ENCODE data around the gene ABO. TPM values are rescaled to one million over a fixed set of nuclear protein-coding genes. Genes with fewer than 3 reads are reported as not detected.
"Not testable (repeated sequence)": the region's sequence is repeated elsewhere in the genome, so short reads cannot be mapped to it uniquely, and the experiment has no call there.

Gene ABO
- total RNA-seq, 1 donor from 2014 or later: 0.58 TPM

GRCh38 chr9:133252301-133253020 lies 22.5 kb downstream of the ABO start:
- peak; percentile 79 for DNase-seq
- H3K4me1 Mint-ChIP-seq: peaks cover 22% of the 10 kb centered on the region
- H3K27ac Mint-ChIP-seq: peak overlapping the region; percentile 34
- intact Hi-C loops (cut with micrococcal nuclease): no loop called here
- no peaks in the 10 kb centered on the region for H3K27me3 Mint-ChIP-seq
- no peaks in the 10 kb centered on the region for H3K36me3 Mint-ChIP-seq (ENCODE audit: low read depth)
- no peaks in the 10 kb centered on the region for H3K9me3 Mint-ChIP-seq
- H3K4me3 Mint-ChIP-seq: peak overlapping the region; percentile 56

GRCh38 chr9:133251773-133252172 lies 23.2 kb downstream of the ABO start:
- peak; percentile 85 for DNase-seq
- Mint-ChIP-seq H3K27ac (peak overlapping the region; percentile 34), H3K9me3 (no peaks in the 10 kb centered on the region), H3K4me1 (peaks cover 22% of the 10 kb centered on the region), H3K27me3 (no peaks in the 10 kb centered on the region), H3K4me3 (peak overlapping the region; percentile 56), H3K36me3 (ENCODE audit: low read depth) (no peaks in the 10 kb centered on the region)
- intact Hi-C loops (cut with micrococcal nuclease): no loop called here

GRCh38 chr9:133251221-133251620 lies 23.8 kb downstream of the ABO start:
- H3K4me3 Mint-ChIP-seq; H3K27me3 Mint-ChIP-seq; DNase-seq; intact Hi-C loops (cut with micrococcal nuclease); H3K36me3 Mint-ChIP-seq (ENCODE audit: low read depth); H3K27ac Mint-ChIP-seq; H3K9me3 Mint-ChIP-seq: not testable (repeated sequence)
- peaks cover 22% of the 10 kb centered on the region for H3K4me1 Mint-ChIP-seq

- no peak overlapping the region for H3K27ac Mint-ChIP-seq
- H3K27me3 Mint-ChIP-seq: no peaks in the 10 kb centered on the region
- peak overlapping the region; percentile 26 for H3K4me3 Mint-ChIP-seq
- H3K9me3 Mint-ChIP-seq: no peaks in the 10 kb centered on the region
- intact Hi-C loops (cut with micrococcal nuclease): no loop called here
- no peak for DNase-seq
- peaks cover 22% of the 10 kb centered on the region for H3K4me1 Mint-ChIP-seq
- H3K36me3 Mint-ChIP-seq (ENCODE audit: low read depth): no peaks in the 10 kb centered on the region
These were observed 24.2 kb downstream of the ABO start for GRCh38 chr9:133250741-133251170.

GRCh38 chr9:133249337-133249736 lies 25.7 kb downstream of the ABO start:
- Mint-ChIP-seq H3K27ac (no peak overlapping the region), H3K27me3 (no peaks in the 10 kb centered on the region), H3K4me1 (peaks cover 22% of the 10 kb centered on the region), H3K4me3 (no peak overlapping the region), H3K9me3 (no peaks in the 10 kb centered on the region), H3K36me3 (ENCODE audit: low read depth) (no peaks in the 10 kb centered on the region)
- intact Hi-C loops (cut with micrococcal nuclease): no loop called here
- DNase-seq: no peak

GRCh38 chr9:133248726-133249295 lies 26.2 kb downstream of the ABO start:
- Mint-ChIP-seq H3K4me3 (no peak overlapping the region), H3K36me3 (ENCODE audit: low read depth) (no peaks in the 10 kb centered on the region), H3K27me3 (peaks cover under 1% of the 10 kb centered on the region), H3K4me1 (peaks cover 22% of the 10 kb centered on the region), H3K27ac (no peak overlapping the region), H3K9me3 (no peaks in the 10 kb centered on the region)
- DNase-seq: no peak
- intact Hi-C loops (cut with micrococcal nuclease): no loop called here

GRCh38 chr9:133247632-133248031 lies 27.4 kb downstream of the ABO start:
- Mint-ChIP-seq H3K27me3 (peaks cover 7% of the 10 kb centered on the region), H3K4me3 (no peak overlapping the region), H3K4me1 (peaks cover 15% of the 10 kb centered on the region), H3K27ac (no peak overlapping the region), H3K36me3 (ENCODE audit: low read depth) (no peaks in the 10 kb centered on the region), H3K9me3 (no peaks in the 10 kb centered on the region)
- no peak for DNase-seq
- intact Hi-C loops (cut with micrococcal nuclease): no loop called here

GRCh38 chr9:133246991-133247390 lies 28.0 kb downstream of the ABO start:
- intact Hi-C loops (cut with micrococcal nuclease): no loop called here
- no peaks in the 10 kb centered on the region for H3K9me3 Mint-ChIP-seq
- no peak overlapping the region for H3K27ac Mint-ChIP-seq
- H3K4me1 Mint-ChIP-seq: peaks cover 14% of the 10 kb centered on the region
- H3K4me3 Mint-ChIP-seq: no peak overlapping the region
- peaks cover 7% of the 10 kb centered on the region for H3K27me3 Mint-ChIP-seq
- no peaks in the 10 kb centered on the region for H3K36me3 Mint-ChIP-seq (ENCODE audit: low read depth)
- no peak for DNase-seq

- Mint-ChIP-seq H3K4me3 (no peak overlapping the region), H3K27me3 (peaks cover 7% of the 10 kb centered on the region), H3K36me3 (ENCODE audit: low read depth) (no peaks in the 10 kb centered on the region), H3K9me3 (no peaks in the 10 kb centered on the region), H3K4me1 (peaks cover 13% of the 10 kb centered on the region), H3K27ac (no peak overlapping the region)
- no peak for DNase-seq
- intact Hi-C loops (cut with micrococcal nuclease): no loop called here
These were observed 28.4 kb downstream of the ABO start for GRCh38 chr9:133246562-133246961.

- no peaks in the 10 kb centered on the region for H3K36me3 Mint-ChIP-seq (ENCODE audit: low read depth)
- peaks cover 7% of the 10 kb centered on the region for H3K4me1 Mint-ChIP-seq
- peaks cover 9% of the 10 kb centered on the region for H3K27me3 Mint-ChIP-seq
- intact Hi-C loops (cut with micrococcal nuclease): no loop called here
- H3K9me3 Mint-ChIP-seq: no peaks in the 10 kb centered on the region
- H3K27ac Mint-ChIP-seq: no peak overlapping the region
- no peak overlapping the region for H3K4me3 Mint-ChIP-seq
- DNase-seq: no peak
These were observed 32.0 kb downstream of the ABO start for GRCh38 chr9:133242991-133243390.

GRCh38 chr9:133242241-133242640 lies 32.8 kb downstream of the ABO start:
- no peaks in the 10 kb centered on the region for H3K9me3 Mint-ChIP-seq
- peaks cover 7% of the 10 kb centered on the region for H3K4me1 Mint-ChIP-seq
- no peak overlapping the region for H3K27ac Mint-ChIP-seq
- no peak for DNase-seq
- H3K36me3 Mint-ChIP-seq (ENCODE audit: low read depth): no peaks in the 10 kb centered on the region
- intact Hi-C loops (cut with micrococcal nuclease): no loop called here
- H3K27me3 Mint-ChIP-seq: peaks cover 15% of the 10 kb centered on the region
- H3K4me3 Mint-ChIP-seq: no peak overlapping the region

GRCh38 chr9:133239533-133240090 lies 35.4 kb downstream of the ABO start:
- Mint-ChIP-seq H3K4me1 (peaks cover 7% of the 10 kb centered on the region), H3K4me3 (peak overlapping the region; percentile 47), H3K27ac (no peak overlapping the region), H3K27me3 (peaks cover 15% of the 10 kb centered on the region), H3K9me3 (no peaks in the 10 kb centered on the region), H3K36me3 (ENCODE audit: low read depth) (no peaks in the 10 kb centered on the region)
- DNase-seq: no peak
- intact Hi-C loops (cut with micrococcal nuclease): no loop called here

- peak; percentile 92 for DNase-seq
- intact Hi-C loops (cut with micrococcal nuclease): no loop called here
- Mint-ChIP-seq H3K27me3 (peaks cover 15% of the 10 kb centered on the region), H3K27ac (no peak overlapping the region), H3K4me3 (peak overlapping the region; percentile 47), H3K36me3 (ENCODE audit: low read depth) (no peaks in the 10 kb centered on the region), H3K4me1 (peaks cover 7% of the 10 kb centered on the region), H3K9me3 (no peaks in the 10 kb centered on the region)
These were observed 36.0 kb downstream of the ABO start for GRCh38 chr9:133238851-133239532.

- H3K4me1 Mint-ChIP-seq: peaks cover 7% of the 10 kb centered on the region
- peak; percentile 83 for DNase-seq
- H3K9me3 Mint-ChIP-seq: no peaks in the 10 kb centered on the region
- H3K27me3 Mint-ChIP-seq: peaks cover 11% of the 10 kb centered on the region
- no peaks in the 10 kb centered on the region for H3K36me3 Mint-ChIP-seq (ENCODE audit: low read depth)
- H3K27ac Mint-ChIP-seq: no peak overlapping the region
- intact Hi-C loops (cut with micrococcal nuclease): no loop called here
- peak overlapping the region; percentile 47 for H3K4me3 Mint-ChIP-seq
These were observed 36.6 kb downstream of the ABO start for GRCh38 chr9:133238272-133238850.

Measured in activated CD4-positive, alpha-beta T cell treated with anti-CD3 and anti-CD28 coated beads, Interleukin-2, amount 10 ng/mL, durations not matched to agents 24 days and 14 days (primary cell).